Mammary epithelial cell (primary cell): ENCODE data around the gene MAN1B1.

Source experiments
- EZH2 ChIP-seq: IDR thresholded peaks from 2 replicates; pipeline ENCODE4 v1.6.1; 2012; ENCODE audit warnings: low read length, inconsistent platforms, borderline replicate concordance
- TF ChIP-seq, protein P1 (sequence below), 2 donors: IDR thresholded peaks in 1 of 2; conservative IDR thresholded peaks in 1 of 2; 2 replicates each; pipeline ENCODE4 v1.5.1; 2011 to 2012; ENCODE audit warnings: inconsistent platforms in 2 of 2, low read length in 2 of 2, mild to moderate bottlenecking in 2 of 2, control low read depth in 1 of 2, low read depth in 1 of 2; ENCODE audit not compliant: insufficient read depth in 1 of 2; ENCODE audit errors: extremely low read depth in 1 of 2

DNA sequence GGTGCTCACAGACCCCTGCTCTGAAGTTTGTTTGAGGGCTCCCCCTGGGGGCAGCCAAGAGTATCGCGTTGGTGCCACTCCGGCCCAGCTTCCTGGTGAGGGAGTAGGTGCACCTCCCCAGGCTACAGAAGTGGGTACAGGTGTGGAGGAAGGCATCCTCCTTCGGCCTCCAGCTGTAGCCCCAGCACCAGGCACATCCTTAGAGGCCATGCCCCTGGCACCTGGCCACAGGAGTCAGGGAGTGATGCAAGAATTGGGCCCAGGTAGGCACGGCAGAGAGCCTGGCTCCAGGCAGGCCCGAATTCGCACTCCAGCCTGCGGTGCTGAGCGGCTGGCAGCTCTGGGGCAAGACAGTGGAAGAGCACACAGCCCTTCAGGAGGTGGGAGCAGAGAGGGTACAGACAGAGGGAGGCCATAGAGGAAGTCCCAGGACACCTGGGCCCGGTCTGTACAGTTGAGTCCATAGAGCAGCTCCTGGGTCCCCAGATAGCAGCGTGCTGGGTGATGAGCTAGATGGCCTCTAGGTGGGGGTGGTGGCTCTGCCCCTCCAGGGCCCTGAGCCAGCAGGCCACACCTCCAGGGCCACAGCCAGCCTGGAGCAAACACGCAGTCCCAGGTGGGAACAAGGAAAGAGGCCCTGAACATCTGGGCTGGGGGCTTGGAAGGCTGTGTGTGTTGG lies 18.8 kb upstream of the MAN1B1 start:
- TF ChIP-seq, protein P1, sequence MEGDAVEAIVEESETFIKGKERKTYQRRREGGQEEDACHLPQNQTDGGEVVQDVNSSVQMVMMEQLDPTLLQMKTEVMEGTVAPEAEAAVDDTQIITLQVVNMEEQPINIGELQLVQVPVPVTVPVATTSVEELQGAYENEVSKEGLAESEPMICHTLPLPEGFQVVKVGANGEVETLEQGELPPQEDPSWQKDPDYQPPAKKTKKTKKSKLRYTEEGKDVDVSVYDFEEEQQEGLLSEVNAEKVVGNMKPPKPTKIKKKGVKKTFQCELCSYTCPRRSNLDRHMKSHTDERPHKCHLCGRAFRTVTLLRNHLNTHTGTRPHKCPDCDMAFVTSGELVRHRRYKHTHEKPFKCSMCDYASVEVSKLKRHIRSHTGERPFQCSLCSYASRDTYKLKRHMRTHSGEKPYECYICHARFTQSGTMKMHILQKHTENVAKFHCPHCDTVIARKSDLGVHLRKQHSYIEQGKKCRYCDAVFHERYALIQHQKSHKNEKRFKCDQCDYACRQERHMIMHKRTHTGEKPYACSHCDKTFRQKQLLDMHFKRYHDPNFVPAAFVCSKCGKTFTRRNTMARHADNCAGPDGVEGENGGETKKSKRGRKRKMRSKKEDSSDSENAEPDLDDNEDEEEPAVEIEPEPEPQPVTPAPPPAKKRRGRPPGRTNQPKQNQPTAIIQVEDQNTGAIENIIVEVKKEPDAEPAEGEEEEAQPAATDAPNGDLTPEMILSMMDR (conservative IDR thresholded peaks at IDR 0.05 in 1 of 2, IDR thresholded peaks at IDR 0.05 in 1 of 2; ENCODE audit: extremely low read depth in 1 of 2, insufficient read depth in 1 of 2, low read depth in 1 of 2, low read length in 2 of 2): peak; percentile 78 to 86
- no peak for TF ChIP-seq EZH2
